Stomach (tissue), 9 donors: ENCODE data around the gene PTK6. TPM values are rescaled to one million over a fixed set of nuclear protein-coding genes. Genes with fewer than 3 reads are reported as not detected.
A peak's percentile ranks its signal among the peaks of the same experiment; 100 is the strongest.

Experiments
- DNase-seq, 2 donors: peaks; one replicate each; pipeline versions ENCODE4 v3.0.0 to v3.0.0-alpha.2; 2013 to 2019
- H3K27ac ChIP-seq, 5 donors: fragments of 200-600 bp in 4 of 5; sonication (generic) in 4 of 5; one replicate each; pipeline ENCODE4 v1.5.1; 2013 to 2019; ENCODE audit warnings: mild to moderate bottlenecking in 1 of 5, moderate library complexity in 1 of 5
- H3K27me3 ChIP-seq, 3 donors: fragments of 200-600 bp; sonication (generic); one replicate each; pipeline ENCODE4 v1.5.1; 2017 to 2019; ENCODE audit warnings: mixed run types in 1 of 3
- H3K36me3 ChIP-seq, 4 donors: fragments of 200-600 bp; sonication (generic); 1 replicate in 3 of 4; 2 replicates in 1 of 4; pipeline ENCODE4 v1.5.1; 2016 to 2019
- H3K4me1 ChIP-seq, 4 donors: fragments of 200-600 bp; sonication (generic); one replicate each; pipeline ENCODE4 v1.5.1; 2016 to 2019
- H3K4me3 ChIP-seq, 4 donors: fragments of 200-600 bp; sonication (generic) in 3 of 4; one replicate each; pipeline ENCODE4 v1.5.1; 2016 to 2019; ENCODE audit warnings: mild to moderate bottlenecking in 1 of 4
- H3K9me3 ChIP-seq, 4 donors: fragments of 200-600 bp; sonication (generic); one replicate each; pipeline ENCODE4 v1.5.1; 2016 to 2019
- CTCF ChIP-seq, 7 experiments: fragments of 450-650 bp in 4 of 7; fragments of 200-600 bp in 3 of 7; sonication (generic) in 3 of 7; IDR thresholded peaks; one replicate each; pipeline ENCODE4 v1.5.1; 2016 to 2019; ENCODE audit warnings: antibody characterized with exemption in 7 of 7, control low read depth in 2 of 7, mild to moderate bottlenecking in 1 of 7
- EP300 ChIP-seq: sonication (generic); formaldehyde crosslinking; IDR thresholded peaks from one replicate; pipeline ENCODE4 v1.6.1; 2017; ENCODE audit warnings: antibody characterized with exemption
- POLR2A ChIP-seq, 4 donors: fragments of 450-650 bp; IDR thresholded peaks; one replicate each; pipeline ENCODE4 v1.6.1; 2016; ENCODE audit warnings: antibody characterized with exemption in 4 of 4, control low read depth in 2 of 4, mild to moderate bottlenecking in 1 of 4, moderate library complexity in 1 of 4
- POLR2AphosphoS5 ChIP-seq, 3 donors: sonication (generic); formaldehyde crosslinking; IDR thresholded peaks; one replicate each; pipeline ENCODE4 v1.6.1; 2016; ENCODE audit warnings: antibody characterized with exemption in 3 of 3
- WGBS, 5 donors: extraction: QIAGEN DNeasy Blood & Tissue Kit in 3 of 5; methylation state at CpG; one replicate each; pipeline versions ENCODE4 v1.1.5 to v1.1.7; 2013 to 2018; 5-methylcytosine and 5-hydroxymethylcytosine counted together
- intact Hi-C: fragments of 100-400 bp; cut with DNase I; formaldehyde crosslinking; loops from one replicate; pipeline ENCODE4 v1.15.1; 2023; ENCODE audit warnings: low total_unique reads
- polyA plus RNA-seq, 3 donors: library from polyadenylated mRNA; stranded (reverse); fragments of 200-250 nt; gene quantifications; one replicate each; pipeline ENCODE4 v1.2.3, GENCODE V29; 2013
- total RNA-seq, 5 donors: library from RNA; depleted of rRNA; stranded (reverse); fragments of >200 nt; gene quantifications; one replicate each; pipeline versions ENCODE4 v1.1.0 to v1.2.3, GENCODE V29; 2014 to 2016
- donor health status: healthy with polysubstance abuse.
- donor health status: Bipolar disorder and iron deficiency.
- donor health status: healthy.

PTK6 gene
- total and polyA plus RNA-seq, 8 donors, result 7.7 to 98.5 (median 22.9) TPM

- DNase-seq, result no peak
- Histone ChIP-seq H3K27ac (no peak overlapping the region), H3K36me3 (no peaks in the 10 kb centered on the region), H3K9me3 (no peaks in the 10 kb centered on the region), H3K4me3 (no peak overlapping the region), H3K27me3 (peaks cover 0 to 74% (median 4%) of the 10 kb centered on the region in 3 donors), H3K4me1 (peaks cover 0 to 20% (median 0%) of the 10 kb centered on the region in 4 donors)
- intact Hi-C loops, result no loop called here
- TF ChIP-seq EP300 (no peak), POLR2A (IDR thresholded peaks at IDR 0.05) (no peak), CTCF (IDR thresholded peaks at IDR 0.05) (no peak), POLR2AphosphoS5 (IDR thresholded peaks at IDR 0.05) (no peak)
- WGBS, 5 donors, result 44 to 66% (median 56%) methylated on average over 19 to 58 of the region's 58 CpGs
Observed at GRCh38 chr20:63546956-63547724, 10.0 kb upstream of the PTK6 start.

GRCh38 chr20:63546256-63546955 lies 9.2 kb upstream of the PTK6 start:
- no peak overlapping the region for H3K27ac ChIP-seq
- intact Hi-C loops, result no loop called here
- TF ChIP-seq POLR2A (IDR thresholded peaks at IDR 0.05) (no peak), EP300 (no peak), CTCF (IDR thresholded peaks at IDR 0.05) (no peak), POLR2AphosphoS5 (IDR thresholded peaks at IDR 0.05) (no peak)
- WGBS, 5 donors, result 65 to 75% (median 72%) methylated on average over 12 to 20 of the region's 20 CpGs
- H3K27me3 ChIP-seq, result peaks cover 0 to 76% (median 4%) of the 10 kb centered on the region in 3 donors
- peaks cover 0 to 23% (median under 1%) of the 10 kb centered on the region in 4 donors for H3K4me1 ChIP-seq
- H3K4me3 ChIP-seq, result no peak overlapping the region
- DNase-seq, result no peak
- H3K9me3 ChIP-seq, result no peaks in the 10 kb centered on the region
- H3K36me3 ChIP-seq, result no peaks in the 10 kb centered on the region

- H3K36me3 ChIP-seq, result no peaks in the 10 kb centered on the region
- 39 to 52% (median 47%) methylated on average over 6 of the region's 6 CpGs; no CpG with 5 or more reads in 1 of the 5 donors for WGBS, 5 donors
- TF ChIP-seq POLR2AphosphoS5 (IDR thresholded peaks at IDR 0.05) (no peak), POLR2A (IDR thresholded peaks at IDR 0.05) (no peak), CTCF (IDR thresholded peaks at IDR 0.05) (no peak), EP300 (no peak)
- no peak overlapping the region for H3K4me3 ChIP-seq
- no peak overlapping the region for H3K27ac ChIP-seq
- peaks cover 0 to 72% (median 4%) of the 10 kb centered on the region in 3 donors for H3K27me3 ChIP-seq
- H3K4me1 ChIP-seq, result peaks cover 0 to 29% (median 3%) of the 10 kb centered on the region in 4 donors
- no peaks in the 10 kb centered on the region for H3K9me3 ChIP-seq
- DNase-seq, result no peak
- intact Hi-C loops, result no loop called here
Observed at GRCh38 chr20:63545814-63546213, 8.6 kb upstream of the PTK6 start.

- H3K4me1 ChIP-seq, result peaks cover 0 to 37% (median 7%) of the 10 kb centered on the region in 4 donors
- H3K4me3 ChIP-seq, result no peak overlapping the region
- peak; percentile 43 to 83 for DNase-seq
- intact Hi-C loops, result no loop called here
- no peaks in the 10 kb centered on the region for H3K9me3 ChIP-seq
- no peak overlapping the region for H3K27ac ChIP-seq
- peak in 1 of 3 donors; percentile 8 for TF ChIP-seq POLR2AphosphoS5 (IDR thresholded peaks at IDR 0.05)
- no peak for TF ChIP-seq CTCF (IDR thresholded peaks at IDR 0.05)
- no peaks in the 10 kb centered on the region for H3K36me3 ChIP-seq
- 48 to 65% (median 59%) methylated on average over 15 to 19 of the region's 19 CpGs for WGBS, 5 donors
- peaks cover 0 to 64% (median 4%) of the 10 kb centered on the region in 3 donors for H3K27me3 ChIP-seq
Observed at GRCh38 chr20:63544958-63545516, 7.9 kb upstream of the PTK6 start.
